Lower leg skin (tissue), 3 donors: ENCODE data around the gene DKK3.

Experiments used
- CTCF ChIP-seq, 3 donors: fragments of 450-650 bp; IDR thresholded peaks; one replicate each; pipeline ENCODE4 v1.5.1; 2016; ENCODE audit warnings: antibody characterized with exemption in 3 of 3, mild to moderate bottlenecking in 3 of 3, moderate library complexity in 2 of 3
- POLR2A ChIP-seq, 2 donors: fragments of 450-650 bp; IDR thresholded peaks; one replicate each; pipeline ENCODE4 v1.6.1; 2016 to 2017; ENCODE audit warnings: antibody characterized with exemption in 2 of 2, mild to moderate bottlenecking in 1 of 2, moderate library complexity in 1 of 2

- TF ChIP-seq CTCF (IDR thresholded peaks at IDR 0.05) (no peak), POLR2A (IDR thresholded peaks at IDR 0.05) (no peak)
These were observed 61.5 kb downstream of the DKK3 start for GRCh38 chr11:11946878-11947277.
